Stimulated activated CD4-positive, alpha-beta T cell treated with anti-CD3 and anti-CD28 coated beads, Interleukin-2, amount 100 ng/mL, for 48 hours (primary cell): ENCODE data around the gene ANXA5.

Source experiments
- DNase-seq, 2 donors: peaks; one replicate each; pipeline ENCODE4 v3.0.0-alpha.2; 2020

Gene ANXA5

GRCh38 chr4:121633653-121634052 is 63.1 kb downstream of the ANXA5 start:
- no peak for DNase-seq

- no peak for DNase-seq
Measured at GRCh38 chr4:121632636-121633035, 64.1 kb downstream of the ANXA5 start.
